ENCODE data around the gene FADS2. TPM values are rescaled to one million over a fixed set of nuclear protein-coding genes. Genes with fewer than 3 reads are reported as not detected.

FADS2 gene
- total and polyA plus RNA-seq, 9 of the 15 experiments (the other 6 are each of a cell fraction or from before 2014, with no cell fraction given): 2.9 to 42.8 (median 16.2) TPM

GRCh38 chr11:61841636-61842527 lies 13.8 kb downstream of the FADS2 start (continued):
- TF ChIP-seq ZBTB7A (IDR thresholded peaks at IDR 0.05; ENCODE audit: borderline replicate concordance, control insufficient read depth, low read depth, low read length) (no peak), MCM2 (IDR thresholded peaks at IDR 0.05; ENCODE audit: low read depth) (no peak), C11orf30 (IDR thresholded peaks at IDR 0.05; ENCODE audit: low read depth) (peak; percentile 85), KLF10 (CRISPR knock-in tag; IDR thresholded peaks at IDR 0.05) (0 out of 2 replicates have a peak, but pooled peaks have one; percentile 17), ARNT (IDR thresholded peaks at IDR 0.05) (peak; percentile 83 to 88; a peak in 3 of 4 replicates), ZNF592 (IDR thresholded peaks at IDR 0.05) (peak; percentile 99), ZBTB17 (CRISPR knock-in tag; IDR thresholded peaks at IDR 0.05) (peak; percentile 45), NR2C2 (CRISPR knock-in tag; IDR thresholded peaks at IDR 0.05) (no peak), NR2C2 (tag; IDR thresholded peaks at IDR 0.05) (peak; percentile 79), POLR3G (IDR thresholded peaks at IDR 0.05; ENCODE audit: extremely low read depth, insufficient read length, insufficient replicate concordance) (no peak), MEF2A (IDR thresholded peaks at IDR 0.05; ENCODE audit: control insufficient read depth, low read depth, low read length) (peak; percentile 37; the same call in 1 of the 2 replicates), SMARCA4 (IDR thresholded peaks at IDR 0.05) (peak; percentile 94), ZBTB1 (CRISPR knock-in tag; IDR thresholded peaks at IDR 0.05; ENCODE audit: borderline replicate concordance, low read depth) (no peak), SLC30A9 (CRISPR knock-in tag; IDR thresholded peaks at IDR 0.05) (no peak), TCFL5 (CRISPR knock-in tag; conservative IDR thresholded peaks at IDR 0.05) (no peak; the same call in 1 of the 2 replicates), NCOA6 (IDR thresholded peaks at IDR 0.05) (no peak; the same call in 1 of the 2 replicates), RERE (CRISPR knock-in tag; IDR thresholded peaks at IDR 0.05; ENCODE audit: borderline replicate concordance) (no peak), DLX4 (CRISPR knock-in tag; IDR thresholded peaks at IDR 0.05) (no peak)
